AG09309 (cell line): ENCODE measurements around the gene HSD17B8.

ENCODE experiments used
- DNase-seq: peaks from one replicate; pipeline ENCODE4 v3.0.0-alpha.2; 2010; ENCODE audit warnings: low read depth
- H3K4me3 ChIP-seq: 2 replicates; pipeline ENCODE4 v1.5.1; 2011; ENCODE audit warnings: mild to moderate bottlenecking, low read depth, low read length, moderate library complexity; ENCODE audit not compliant: control insufficient read depth
- TF ChIP-seq, protein P1 (sequence below): IDR thresholded peaks from 2 replicates; pipeline ENCODE4 v1.5.1; 2011; ENCODE audit warnings: mild to moderate bottlenecking, low read depth, low read length, inconsistent platforms; ENCODE audit not compliant: insufficient read depth, control insufficient read depth; ENCODE audit errors: missing control alignments

Gene HSD17B8

DNA sequence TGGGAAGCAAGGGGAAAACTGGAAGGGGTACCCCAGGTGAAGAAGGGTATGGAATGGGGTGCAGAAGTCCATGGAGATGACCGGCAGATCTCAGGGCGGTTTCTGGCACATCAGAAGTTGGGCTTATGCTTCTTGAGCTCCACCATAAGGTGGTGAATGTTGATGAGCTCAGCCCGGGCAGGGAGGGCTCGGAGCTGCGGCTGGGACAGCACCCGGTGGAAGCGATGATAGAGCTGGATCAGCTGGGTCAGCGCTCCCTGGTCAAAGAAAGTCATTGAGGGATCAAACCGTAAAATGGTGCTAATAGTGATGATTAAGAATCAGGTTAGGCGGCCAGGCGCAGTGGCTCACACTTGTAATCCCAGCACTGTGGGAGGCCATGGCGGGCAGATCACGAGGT, 46.3 kb downstream of the HSD17B8 start:
- no peak overlapping the region for H3K4me3 ChIP-seq
- DNase-seq: no peak
- TF ChIP-seq, protein P1, sequence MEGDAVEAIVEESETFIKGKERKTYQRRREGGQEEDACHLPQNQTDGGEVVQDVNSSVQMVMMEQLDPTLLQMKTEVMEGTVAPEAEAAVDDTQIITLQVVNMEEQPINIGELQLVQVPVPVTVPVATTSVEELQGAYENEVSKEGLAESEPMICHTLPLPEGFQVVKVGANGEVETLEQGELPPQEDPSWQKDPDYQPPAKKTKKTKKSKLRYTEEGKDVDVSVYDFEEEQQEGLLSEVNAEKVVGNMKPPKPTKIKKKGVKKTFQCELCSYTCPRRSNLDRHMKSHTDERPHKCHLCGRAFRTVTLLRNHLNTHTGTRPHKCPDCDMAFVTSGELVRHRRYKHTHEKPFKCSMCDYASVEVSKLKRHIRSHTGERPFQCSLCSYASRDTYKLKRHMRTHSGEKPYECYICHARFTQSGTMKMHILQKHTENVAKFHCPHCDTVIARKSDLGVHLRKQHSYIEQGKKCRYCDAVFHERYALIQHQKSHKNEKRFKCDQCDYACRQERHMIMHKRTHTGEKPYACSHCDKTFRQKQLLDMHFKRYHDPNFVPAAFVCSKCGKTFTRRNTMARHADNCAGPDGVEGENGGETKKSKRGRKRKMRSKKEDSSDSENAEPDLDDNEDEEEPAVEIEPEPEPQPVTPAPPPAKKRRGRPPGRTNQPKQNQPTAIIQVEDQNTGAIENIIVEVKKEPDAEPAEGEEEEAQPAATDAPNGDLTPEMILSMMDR: no peak

DNA sequence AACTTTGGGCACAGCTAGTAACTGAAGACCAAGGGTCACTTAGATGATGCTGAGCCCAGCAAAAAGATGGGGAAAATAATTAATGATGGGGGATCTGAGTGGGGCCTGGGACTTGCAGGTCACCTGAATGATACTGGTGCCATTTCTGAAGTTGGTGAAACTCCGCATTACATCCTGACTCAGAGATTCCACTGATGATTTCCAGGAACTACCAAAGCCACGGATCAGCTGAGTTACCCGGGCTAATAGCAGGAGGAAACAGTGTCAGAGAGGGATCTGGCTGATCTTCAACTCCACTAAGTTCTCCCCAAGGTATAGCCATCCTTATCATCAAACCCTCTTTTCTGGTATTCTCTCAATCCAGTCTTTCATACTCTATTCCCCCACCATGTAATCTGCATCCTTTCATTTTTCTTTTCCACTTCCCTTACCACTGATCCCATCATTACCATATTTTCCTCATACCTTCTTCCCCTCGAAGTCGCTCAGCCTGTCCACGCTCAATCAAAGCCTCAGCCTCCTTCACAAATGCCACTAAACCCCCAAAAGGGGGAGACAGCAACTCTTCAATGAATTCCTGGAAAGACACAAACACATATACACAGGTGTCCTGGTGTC, 47.0 kb downstream of the HSD17B8 start:
- no peak overlapping the region for H3K4me3 ChIP-seq
- TF ChIP-seq, protein P1: no peak
- DNase-seq: no peak

DNA sequence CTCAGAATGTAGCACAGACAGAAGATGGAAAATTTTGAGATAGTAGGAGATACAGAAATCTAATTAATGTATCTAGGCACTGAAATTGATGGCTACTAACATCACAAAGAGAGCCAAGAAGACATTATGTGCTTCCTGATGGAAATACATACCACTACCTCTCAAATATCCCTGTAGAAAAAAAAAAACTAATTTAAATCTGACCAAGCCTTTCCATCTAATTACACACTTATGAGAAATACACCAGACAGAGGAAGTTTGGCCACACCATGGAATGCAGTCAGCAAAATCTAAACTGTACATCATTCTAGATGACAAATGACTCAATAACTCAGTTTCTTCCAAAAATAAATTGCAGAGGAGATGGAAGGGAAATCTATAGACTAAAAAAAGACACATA, 48.3 kb downstream of the HSD17B8 start:
- TF ChIP-seq, protein P1: no peak
- DNase-seq: no peak
- no peak overlapping the region for H3K4me3 ChIP-seq

DNA sequence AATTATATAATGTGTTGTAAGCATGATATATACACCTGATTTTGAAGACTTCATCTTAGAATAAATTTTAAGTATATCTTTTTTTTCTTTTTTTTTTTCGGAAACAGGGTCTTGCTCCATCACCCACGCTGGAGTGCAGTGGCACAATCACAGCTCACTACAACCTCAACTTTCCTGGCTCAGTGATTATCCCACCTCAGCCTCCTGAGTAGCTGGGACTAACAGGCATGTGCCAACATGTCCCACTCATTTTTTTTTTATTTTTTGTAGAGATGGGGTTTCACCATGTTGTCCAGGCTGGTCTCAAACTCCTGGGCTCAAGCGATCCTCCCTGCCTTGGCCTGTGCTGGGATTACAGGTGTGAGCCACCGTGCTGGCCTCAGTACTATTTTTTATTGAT, 50.1 kb downstream of the HSD17B8 start:
- TF ChIP-seq, protein P1: no peak
- DNase-seq: no peak
- H3K4me3 ChIP-seq: no peak overlapping the region
